ENCODE data around the gene MGMT. TPM values are rescaled to one million over a fixed set of nuclear protein-coding genes. Genes with fewer than 3 reads are reported as not detected.

MGMT gene
- total and polyA plus RNA-seq, 9 donors: 4.5 to 53.3 (median 25.4) TPM

GRCh38 chr10:129477051-129477450 is 10.0 kb downstream of the MGMT start:
- no peaks in the 10 kb centered on the region for H3K27me3 ChIP-seq
- no peak overlapping the region for H3K27ac ChIP-seq
- H3K4me3 ChIP-seq: no peak overlapping the region
- TF ChIP-seq POLR2A (IDR thresholded peaks at IDR 0.05) (no peak), CTCF (IDR thresholded peaks at IDR 0.05) (no peak), EP300 (IDR thresholded peaks at IDR 0.05) (no peak)
- no peaks in the 10 kb centered on the region for H3K9me3 ChIP-seq
- intact Hi-C loops (cut with DNase I): no loop called here
- no peaks in the 10 kb centered on the region for H3K4me1 ChIP-seq (ENCODE audit: insufficient read depth)
- no peak for DNase-seq
- H3K36me3 ChIP-seq: no peaks in the 10 kb centered on the region
- WGBS, 3 donors: 92 to 99% (median 96%) methylated on average over 5 of the region's 5 CpGs

- H3K4me1 ChIP-seq (ENCODE audit: insufficient read depth): no peaks in the 10 kb centered on the region
Observed at GRCh38 chr10:129481641-129482040, 14.6 kb downstream of the MGMT start.

GRCh38 chr10:129483430-129484010 is 16.5 kb downstream of the MGMT start:
- Histone ChIP-seq H3K4me1 (ENCODE audit: insufficient read depth) (no peaks in the 10 kb centered on the region), H3K36me3 (no peaks in the 10 kb centered on the region), H3K4me3 (no peak overlapping the region), H3K9me3 (no peaks in the 10 kb centered on the region), H3K27me3 (no peaks in the 10 kb centered on the region), H3K27ac (no peak overlapping the region)
- intact Hi-C loops (cut with DNase I): no loop called here
- TF ChIP-seq POLR2A (IDR thresholded peaks at IDR 0.05) (no peak), CTCF (IDR thresholded peaks at IDR 0.05) (no peak), EP300 (IDR thresholded peaks at IDR 0.05) (no peak)
- no peak for DNase-seq
- 96 to 98% (median 98%) methylated on average over 1 of the region's 1 CpG for WGBS, 3 donors

More at GRCh38 chr10:129481641-129482040, 14.6 kb downstream of the MGMT start:
- DNase-seq: no peak
- TF ChIP-seq EP300 (IDR thresholded peaks at IDR 0.05): no peak
- no peak for TF ChIP-seq POLR2A (IDR thresholded peaks at IDR 0.05)
- WGBS, 3 donors: 96 to 100% (median 96%) methylated on average over 1 of the region's 1 CpG
- no peak overlapping the region for H3K4me3 ChIP-seq
- H3K36me3 ChIP-seq: no peaks in the 10 kb centered on the region
- no peaks in the 10 kb centered on the region for H3K9me3 ChIP-seq
- H3K27ac ChIP-seq: no peak overlapping the region
- intact Hi-C loops (cut with DNase I): no loop called here
- no peaks in the 10 kb centered on the region for H3K27me3 ChIP-seq

GRCh38 chr10:129486805-129487204 is 19.8 kb downstream of the MGMT start:
- Histone ChIP-seq H3K27ac (no peak overlapping the region), H3K9me3 (no peaks in the 10 kb centered on the region), H3K4me1 (ENCODE audit: insufficient read depth) (no peaks in the 10 kb centered on the region), H3K4me3 (no peak overlapping the region), H3K27me3 (no peaks in the 10 kb centered on the region), H3K36me3 (no peaks in the 10 kb centered on the region)
- no peak for DNase-seq
- WGBS, 3 donors: 43 to 49% (median 46%) methylated on average over 3 of the region's 3 CpGs
- no peak for TF ChIP-seq EP300 (IDR thresholded peaks at IDR 0.05)
- TF ChIP-seq CTCF (IDR thresholded peaks at IDR 0.05): no peak
- TF ChIP-seq POLR2A (IDR thresholded peaks at IDR 0.05): no peak
- intact Hi-C loops (cut with DNase I): no loop called here

- H3K27ac ChIP-seq: no peak overlapping the region
- 93 to 98% (median 96%) methylated on average over 5 of the region's 5 CpGs for WGBS, 3 donors
- intact Hi-C loops (cut with DNase I): no loop called here
- no peaks in the 10 kb centered on the region for H3K9me3 ChIP-seq
- no peak overlapping the region for H3K4me3 ChIP-seq
- no peaks in the 10 kb centered on the region for H3K36me3 ChIP-seq
- DNase-seq: no peak
- no peaks in the 10 kb centered on the region for H3K27me3 ChIP-seq
- TF ChIP-seq POLR2A (IDR thresholded peaks at IDR 0.05) (no peak), CTCF (IDR thresholded peaks at IDR 0.05) (no peak), EP300 (IDR thresholded peaks at IDR 0.05) (no peak)
- peaks cover 4% of the 10 kb centered on the region for H3K4me1 ChIP-seq (ENCODE audit: insufficient read depth)
Observed at GRCh38 chr10:129491123-129491734, 24.2 kb downstream of the MGMT start.

Data from ovary (tissue), 9 donors.